ENCODE data around the gene ZNF785.
"Not testable (repeated sequence)": the region's sequence is repeated elsewhere in the genome, so short reads cannot be mapped to it uniquely, and the experiment has no call there.

Gene ZNF785

DNA sequence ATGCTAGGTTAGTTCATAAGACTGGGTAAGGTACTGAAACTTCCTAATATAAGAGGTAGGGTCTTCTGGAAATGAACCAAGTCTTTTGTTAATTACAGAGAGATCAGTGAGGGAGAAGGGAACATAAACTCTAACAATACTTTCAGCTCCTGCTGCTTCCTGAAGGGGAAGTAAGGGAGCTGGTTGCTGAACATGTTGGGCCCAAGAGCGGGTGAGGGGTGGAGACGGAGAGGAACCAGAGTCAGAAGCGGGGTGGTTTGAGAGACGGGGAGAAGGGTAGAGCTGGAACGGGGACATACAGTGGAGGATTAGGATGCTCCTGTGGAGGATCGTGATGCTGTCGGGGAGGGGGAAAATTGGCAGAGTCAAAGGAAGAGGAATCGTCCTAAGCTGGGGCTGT, 39.4 kb downstream of the ZNF785 start:
- Histone ChIP-seq H3K27ac (ENCODE audit: low read length) (no peak overlapping the region), H2AFZ (ENCODE audit: low read depth, low read length) (no peak overlapping the region), H3K4me1 (ENCODE audit: insufficient read depth, low read length) (0 out of 2 replicates have a peak, but pooled peaks cover 2% of the 10 kb centered on the region), H3K4me2 (ENCODE audit: insufficient read depth, low read length) (no peak overlapping the region), H3K9me3 (ENCODE audit: insufficient read depth, low read length, severe bottlenecking) (no peaks in the 10 kb centered on the region), H3K36me3 (ENCODE audit: insufficient read depth, low read length) (no peaks in the 10 kb centered on the region), H3K79me2 (ENCODE audit: insufficient read depth, low read length) (peaks cover 5% of the 10 kb centered on the region; the same call in 1 of the 2 replicates), H3K4me3 (ENCODE audit: low read depth in 1 of 2, low read length in 2 of 2) (no peak overlapping the region), H3K9ac (ENCODE audit: low read depth, low read length) (no peak overlapping the region), H4K20me1 (ENCODE audit: insufficient read depth, low read length) (no peaks in the 10 kb centered on the region), H3K27me3 (ENCODE audit: insufficient read depth, low read length, poor library complexity) (no peaks in the 10 kb centered on the region)
- DNase-seq (no peak), ATAC-seq (ENCODE audit: insufficient read depth, low read depth) (no peak)
- TF ChIP-seq, protein P1, sequence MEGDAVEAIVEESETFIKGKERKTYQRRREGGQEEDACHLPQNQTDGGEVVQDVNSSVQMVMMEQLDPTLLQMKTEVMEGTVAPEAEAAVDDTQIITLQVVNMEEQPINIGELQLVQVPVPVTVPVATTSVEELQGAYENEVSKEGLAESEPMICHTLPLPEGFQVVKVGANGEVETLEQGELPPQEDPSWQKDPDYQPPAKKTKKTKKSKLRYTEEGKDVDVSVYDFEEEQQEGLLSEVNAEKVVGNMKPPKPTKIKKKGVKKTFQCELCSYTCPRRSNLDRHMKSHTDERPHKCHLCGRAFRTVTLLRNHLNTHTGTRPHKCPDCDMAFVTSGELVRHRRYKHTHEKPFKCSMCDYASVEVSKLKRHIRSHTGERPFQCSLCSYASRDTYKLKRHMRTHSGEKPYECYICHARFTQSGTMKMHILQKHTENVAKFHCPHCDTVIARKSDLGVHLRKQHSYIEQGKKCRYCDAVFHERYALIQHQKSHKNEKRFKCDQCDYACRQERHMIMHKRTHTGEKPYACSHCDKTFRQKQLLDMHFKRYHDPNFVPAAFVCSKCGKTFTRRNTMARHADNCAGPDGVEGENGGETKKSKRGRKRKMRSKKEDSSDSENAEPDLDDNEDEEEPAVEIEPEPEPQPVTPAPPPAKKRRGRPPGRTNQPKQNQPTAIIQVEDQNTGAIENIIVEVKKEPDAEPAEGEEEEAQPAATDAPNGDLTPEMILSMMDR (IDR thresholded peaks at IDR 0.05; ENCODE audit: borderline replicate concordance, extremely low read depth, low read length, poor library complexity, severe bottlenecking) = no peak
- no peak for TF ChIP-seq EZH2 (IDR thresholded peaks at IDR 0.05; ENCODE audit: borderline replicate concordance, low read depth, low read length, severe bottlenecking)

DNA sequence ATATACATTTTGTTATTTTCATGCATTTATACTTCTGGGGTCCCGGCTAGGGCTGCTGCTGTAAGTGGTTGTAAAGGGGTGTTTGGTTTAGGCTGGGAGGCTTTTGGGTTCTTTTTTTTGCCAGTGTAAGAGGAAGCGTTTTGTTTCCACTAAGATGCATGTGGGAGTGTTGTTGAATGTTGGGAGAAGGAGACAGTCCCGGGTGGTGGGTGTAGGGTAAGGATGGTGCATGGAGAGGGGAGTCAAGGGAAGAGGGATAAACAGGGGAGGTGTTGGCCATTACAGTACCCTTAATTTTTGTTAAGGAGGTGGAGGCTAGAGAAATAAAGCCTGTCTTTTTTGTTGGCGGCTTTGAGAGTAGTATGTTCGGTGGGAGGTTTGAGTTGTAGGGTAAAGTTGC, 42.4 kb downstream of the ZNF785 start:
- no peak overlapping the region for H3K4me3 ChIP-seq (ENCODE audit: low read depth in 1 of 2, low read length in 2 of 2)
- H3K36me3 ChIP-seq (ENCODE audit: insufficient read depth, low read length) = peaks cover 7% of the 10 kb centered on the region; the same call in 1 of the 2 replicates
- no peaks in the 10 kb centered on the region for H4K20me1 ChIP-seq (ENCODE audit: insufficient read depth, low read length)
- H3K79me2 ChIP-seq (ENCODE audit: insufficient read depth, low read length) = peaks cover 7% of the 10 kb centered on the region; the same call in 1 of the 2 replicates
- TF ChIP-seq, protein P1 (IDR thresholded peaks at IDR 0.05; ENCODE audit: borderline replicate concordance, extremely low read depth, low read length, poor library complexity, severe bottlenecking) = no peak
- TF ChIP-seq EZH2 (IDR thresholded peaks at IDR 0.05; ENCODE audit: borderline replicate concordance, low read depth, low read length, severe bottlenecking) = no peak
- no peak for DNase-seq
- no peak overlapping the region for H3K9ac ChIP-seq (ENCODE audit: low read depth, low read length)
- ATAC-seq (ENCODE audit: insufficient read depth, low read depth) = no peak
- no peak overlapping the region for H2AFZ ChIP-seq (ENCODE audit: low read depth, low read length)
- no peak overlapping the region for H3K27ac ChIP-seq (ENCODE audit: low read length)
- no peaks in the 10 kb centered on the region for H3K9me3 ChIP-seq (ENCODE audit: insufficient read depth, low read length, severe bottlenecking)
- no peak overlapping the region for H3K4me2 ChIP-seq (ENCODE audit: insufficient read depth, low read length)
- H3K27me3 ChIP-seq (ENCODE audit: insufficient read depth, low read length, poor library complexity) = no peaks in the 10 kb centered on the region
- no peaks in the 10 kb centered on the region for H3K4me1 ChIP-seq (ENCODE audit: insufficient read depth, low read length)

DNA sequence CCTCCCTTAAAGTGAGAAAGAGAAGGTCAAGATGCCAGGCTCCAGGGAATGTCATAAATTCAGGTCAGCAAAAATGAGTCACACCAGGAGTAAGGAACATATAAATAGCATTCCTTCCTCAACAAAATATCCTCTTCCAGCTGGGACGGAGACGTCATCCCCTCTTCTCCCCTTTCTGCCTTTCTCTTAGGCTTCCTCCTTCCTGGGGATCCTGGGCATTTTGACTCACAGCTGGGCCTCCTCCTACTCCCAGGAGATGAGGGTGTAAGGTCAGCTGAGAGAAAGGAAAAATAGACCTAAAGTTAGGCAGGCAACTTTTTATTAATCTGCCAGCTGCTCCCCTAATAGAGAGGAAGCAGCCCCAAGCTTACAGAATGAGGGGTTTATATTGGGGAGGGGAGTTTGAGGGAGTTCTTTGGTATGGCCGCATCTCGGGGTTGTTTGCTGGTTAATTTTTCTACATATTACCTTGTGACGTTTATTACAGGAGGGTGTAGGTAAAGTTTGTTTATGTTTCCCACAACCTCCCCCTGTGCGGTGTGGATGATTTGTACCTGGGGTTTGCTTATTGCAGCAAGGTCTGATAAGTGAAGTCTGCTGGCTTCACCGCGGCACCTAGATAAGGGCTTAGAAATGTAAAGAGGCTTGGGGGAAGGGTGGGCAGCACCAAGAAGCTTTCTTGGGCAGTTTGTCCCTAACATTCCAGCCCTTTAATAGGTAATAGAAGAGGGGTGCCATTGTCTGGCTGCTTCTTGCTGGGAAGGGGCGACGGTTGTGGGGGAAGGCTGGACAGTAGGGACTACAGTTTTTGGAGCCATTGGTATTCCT, 43.8 kb downstream of the ZNF785 start:
- H3K9me3 ChIP-seq (ENCODE audit: insufficient read depth, low read length, severe bottlenecking) = no peaks in the 10 kb centered on the region
- H3K4me2 ChIP-seq (ENCODE audit: insufficient read depth, low read length) = no peak overlapping the region
- H3K4me3 ChIP-seq (ENCODE audit: low read depth in 1 of 2, low read length in 2 of 2) = no peak overlapping the region
- no peak overlapping the region for H3K27ac ChIP-seq (ENCODE audit: low read length)
- peaks cover 12% of the 10 kb centered on the region; the same call in 1 of the 2 replicates for H3K36me3 ChIP-seq (ENCODE audit: insufficient read depth, low read length)
- DNase-seq (no peak), ATAC-seq (ENCODE audit: insufficient read depth, low read depth) (no peak)
- no peaks in the 10 kb centered on the region for H4K20me1 ChIP-seq (ENCODE audit: insufficient read depth, low read length)
- H3K4me1 ChIP-seq (ENCODE audit: insufficient read depth, low read length) = peaks cover 6% of the 10 kb centered on the region
- H2AFZ ChIP-seq (ENCODE audit: low read depth, low read length) = no peak overlapping the region
- no peaks in the 10 kb centered on the region for H3K27me3 ChIP-seq (ENCODE audit: insufficient read depth, low read length, poor library complexity)
- no peak for TF ChIP-seq EZH2 (IDR thresholded peaks at IDR 0.05; ENCODE audit: borderline replicate concordance, low read depth, low read length, severe bottlenecking)
- TF ChIP-seq, protein P1 (IDR thresholded peaks at IDR 0.05; ENCODE audit: borderline replicate concordance, extremely low read depth, low read length, poor library complexity, severe bottlenecking) = no peak
- no peak overlapping the region for H3K9ac ChIP-seq (ENCODE audit: low read depth, low read length)
- H3K79me2 ChIP-seq (ENCODE audit: insufficient read depth, low read length) = peaks cover 11% of the 10 kb centered on the region; the same call in 1 of the 2 replicates

DNA sequence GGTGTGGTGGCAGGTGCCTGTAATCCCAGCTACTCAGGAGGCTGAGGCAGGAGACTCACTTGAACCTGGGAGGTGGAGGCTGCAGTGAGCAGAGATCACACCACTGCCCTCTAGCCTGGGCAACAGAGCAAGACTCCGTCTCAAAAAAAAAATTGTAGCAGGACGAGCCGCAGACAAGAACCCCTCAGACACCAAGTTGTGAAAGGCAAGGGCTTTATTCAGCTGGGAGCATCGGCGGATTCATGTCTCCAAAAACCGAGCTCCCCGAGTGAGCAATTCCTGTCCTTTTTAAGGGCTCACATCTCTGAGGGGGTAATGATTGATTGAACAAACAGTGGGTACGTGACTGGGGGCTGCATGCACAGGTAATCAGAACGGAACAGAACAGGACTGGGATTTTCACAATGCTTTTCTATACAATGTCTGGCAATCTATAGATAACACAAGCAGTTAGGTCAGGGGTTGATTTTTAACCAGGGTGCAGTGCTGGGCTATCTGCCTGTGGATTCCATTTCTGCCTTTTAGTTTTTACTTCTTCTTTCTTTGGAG, 44.5 kb downstream of the ZNF785 start:
- not testable (repeated sequence) for H3K9me3 ChIP-seq (ENCODE audit: insufficient read depth, low read length, severe bottlenecking); H3K27ac ChIP-seq (ENCODE audit: low read length); H3K27me3 ChIP-seq (ENCODE audit: insufficient read depth, low read length, poor library complexity); H4K20me1 ChIP-seq (ENCODE audit: insufficient read depth, low read length); H3K4me2 ChIP-seq (ENCODE audit: insufficient read depth, low read length); H3K4me3 ChIP-seq (ENCODE audit: low read depth in 1 of 2, low read length in 2 of 2); H2AFZ ChIP-seq (ENCODE audit: low read depth, low read length); ATAC-seq (ENCODE audit: insufficient read depth, low read depth); H3K9ac ChIP-seq (ENCODE audit: low read depth, low read length); DNase-seq
- Histone ChIP-seq H3K79me2 (ENCODE audit: insufficient read depth, low read length) (peaks cover 18% of the 10 kb centered on the region), H3K36me3 (ENCODE audit: insufficient read depth, low read length) (peaks cover 15% of the 10 kb centered on the region; the same call in 1 of the 2 replicates), H3K4me1 (ENCODE audit: insufficient read depth, low read length) (peaks cover 13% of the 10 kb centered on the region)

DNA sequence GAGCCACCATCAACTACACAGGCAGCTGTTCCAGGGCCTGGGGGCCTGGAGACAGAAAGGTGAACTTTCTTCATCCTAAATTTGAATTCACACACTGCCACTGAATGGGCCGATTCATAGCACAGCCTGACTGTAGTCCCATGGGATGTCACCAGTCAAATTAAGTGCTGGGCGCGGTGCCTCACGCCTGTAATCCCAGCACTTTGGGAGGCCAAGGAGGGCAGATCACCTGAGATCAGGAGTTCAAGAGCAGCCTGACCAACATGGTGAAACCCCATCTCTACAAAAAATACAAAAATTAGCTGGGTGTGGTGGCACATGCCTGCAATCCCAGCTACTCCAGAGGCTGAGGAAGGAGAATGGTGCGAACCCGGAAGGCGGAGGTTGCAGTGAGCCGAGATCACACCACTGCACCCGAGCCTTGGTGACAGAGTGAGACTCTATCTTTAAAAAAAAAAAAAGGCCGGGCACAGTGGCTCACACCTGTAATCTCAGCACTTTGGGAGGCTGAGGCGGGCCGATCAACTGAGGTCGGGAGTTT, 45.4 kb downstream of the ZNF785 start:
- H3K36me3 ChIP-seq (ENCODE audit: insufficient read depth, low read length) = peaks cover 15% of the 10 kb centered on the region; the same call in 1 of the 2 replicates
- not testable (repeated sequence) for H3K9ac ChIP-seq (ENCODE audit: low read depth, low read length)

More for the DNA sequence above, 45.4 kb downstream of the ZNF785 start:
- H4K20me1 ChIP-seq (ENCODE audit: insufficient read depth, low read length); H3K27ac ChIP-seq (ENCODE audit: low read length); H2AFZ ChIP-seq (ENCODE audit: low read depth, low read length); H3K4me3 ChIP-seq (ENCODE audit: low read depth in 1 of 2, low read length in 2 of 2); H3K9me3 ChIP-seq (ENCODE audit: insufficient read depth, low read length, severe bottlenecking); DNase-seq; H3K4me2 ChIP-seq (ENCODE audit: insufficient read depth, low read length); H3K27me3 ChIP-seq (ENCODE audit: insufficient read depth, low read length, poor library complexity); ATAC-seq (ENCODE audit: insufficient read depth, low read depth): not testable (repeated sequence)
- peaks cover 18% of the 10 kb centered on the region for H3K4me1 ChIP-seq (ENCODE audit: insufficient read depth, low read length)
- peaks cover 28% of the 10 kb centered on the region for H3K79me2 ChIP-seq (ENCODE audit: insufficient read depth, low read length)
